Fibroblast of the aortic adventitia (primary cell): ENCODE measurements around the gene LENEP. TPM values are rescaled to one million over a fixed set of nuclear protein-coding genes. Genes with fewer than 3 reads are reported as not detected.

ENCODE experiments used
- DNase-seq: peaks from one replicate; pipeline ENCODE4 v3.0.0-alpha.2; 2010; ENCODE audit warnings: low read depth
- H3K4me3 ChIP-seq: 2 replicates; pipeline ENCODE4 v1.5.1; 2011; ENCODE audit warnings: low read depth, mild to moderate bottlenecking, control low read depth, low read length, moderate library complexity
- CTCF ChIP-seq: IDR thresholded peaks from 2 replicates; pipeline ENCODE4 v1.5.1; 2011; ENCODE audit warnings: mild to moderate bottlenecking, low read length, control low read depth, inconsistent platforms; ENCODE audit not compliant: insufficient read depth
- total RNA-seq: library from RNA; depleted of rRNA; stranded (reverse); fragments of >200 nt; gene quantifications from 2 replicates; pipeline ENCODE4 v1.2.3, GENCODE V29; 2012; ENCODE audit warnings: low replicate concordance

Gene LENEP
- total RNA-seq, 1 donor = not detected

GRCh38 chr1:154948079-154948478 is 45.3 kb upstream of the LENEP start:
- DNase-seq = no peak
- no peak for TF ChIP-seq CTCF
- no peak overlapping the region for H3K4me3 ChIP-seq

- no peak for DNase-seq
These were observed 41.3 kb upstream of the LENEP start for GRCh38 chr1:154951901-154952657.

GRCh38 chr1:154952664-154953063 is 40.7 kb upstream of the LENEP start:
- no peak for TF ChIP-seq CTCF
- H3K4me3 ChIP-seq = no peak overlapping the region
- no peak for DNase-seq

More at GRCh38 chr1:154951901-154952657, 41.3 kb upstream of the LENEP start:
- H3K4me3 ChIP-seq = no peak overlapping the region
- TF ChIP-seq CTCF = no peak

GRCh38 chr1:154953611-154954038 is 39.8 kb upstream of the LENEP start:
- TF ChIP-seq CTCF = no peak
- no peak overlapping the region for H3K4me3 ChIP-seq
- no peak for DNase-seq

GRCh38 chr1:154954541-154954940 is 38.8 kb upstream of the LENEP start:
- peak overlapping the region; percentile 85 for H3K4me3 ChIP-seq
- DNase-seq = no peak
- no peak for TF ChIP-seq CTCF

- peak overlapping the region; percentile 85 for H3K4me3 ChIP-seq
- peak; percentile 64 for DNase-seq
- no peak for TF ChIP-seq CTCF
These were observed 38.2 kb upstream of the LENEP start for GRCh38 chr1:154955039-154955717.
